Osteoblast (primary cell): ENCODE results near the gene LIPM. TPM values are rescaled to one million over a fixed set of nuclear protein-coding genes. Genes with fewer than 3 reads are reported as not detected.

ENCODE experiments used
- DNase-seq: peaks from one replicate; pipeline ENCODE4 v3.0.0; 2011; ENCODE audit warnings: low spot score, mixed read lengths; ENCODE audit not compliant: insufficient read length; ENCODE audit errors: missing footprints
- H2AFZ ChIP-seq: 2 replicates; pipeline ENCODE4 v1.6.0; 2011; ENCODE audit warnings: mild to moderate bottlenecking, low read length
- H3K27ac ChIP-seq: 2 replicates; pipeline ENCODE4 v1.5.1; 2011; ENCODE audit warnings: mild to moderate bottlenecking, low read depth, low read length, moderate library complexity
- H3K27me3 ChIP-seq: 2 replicates; pipeline ENCODE4 v1.6.0; 2012; ENCODE audit warnings: mild to moderate bottlenecking, control low read depth, inconsistent platforms, low read length, moderate library complexity; ENCODE audit not compliant: insufficient read depth
- H3K36me3 ChIP-seq: 2 replicates; pipeline ENCODE4 v1.5.1; 2011; ENCODE audit warnings: mild to moderate bottlenecking, low read length, control low read depth, moderate library complexity; ENCODE audit not compliant: insufficient read depth
- H3K4me1 ChIP-seq: 2 replicates; pipeline ENCODE4 v1.5.1; 2011; ENCODE audit warnings: mild to moderate bottlenecking, low read length, control low read depth, moderate library complexity; ENCODE audit not compliant: insufficient read depth
- H3K4me2 ChIP-seq: 2 replicates; pipeline ENCODE4 v1.6.0; 2011; ENCODE audit warnings: mild to moderate bottlenecking, low read length; ENCODE audit not compliant: insufficient read depth
- H3K4me3 ChIP-seq: fragments of 200-600 bp; sonication (generic); 3 replicates; pipeline ENCODE4 v1.5.1; 2012; ENCODE audit warnings: mild to moderate bottlenecking, low read length, inconsistent platforms; ENCODE audit not compliant: insufficient read depth
- H3K79me2 ChIP-seq: 2 replicates; pipeline ENCODE4 v1.6.0; 2012; ENCODE audit warnings: mild to moderate bottlenecking, low read length, control low read depth, inconsistent platforms; ENCODE audit not compliant: insufficient read depth
- H3K9me3 ChIP-seq: 2 replicates; pipeline ENCODE4 v1.5.1; 2011; ENCODE audit warnings: low read depth, low read length, control low read depth
- H4K20me1 ChIP-seq: 2 replicates; pipeline ENCODE4 v1.6.0; 2012; ENCODE audit warnings: mild to moderate bottlenecking, low read length, control low read depth; ENCODE audit not compliant: insufficient read depth
- CTCF ChIP-seq: IDR thresholded peaks from 2 replicates; pipeline ENCODE4 v1.5.1; 2011; ENCODE audit warnings: mild to moderate bottlenecking, low read depth, low read length, moderate library complexity; ENCODE audit errors: extremely low read depth
- total RNA-seq: library from RNA; depleted of rRNA; stranded (reverse); fragments of >200 nt; gene quantifications from 2 replicates; pipeline ENCODE4 v1.2.3, GENCODE V29; 2012

The LIPM gene
- total RNA-seq, 1 donor: not detected

GRCh38 chr10:88819290-88819689 lies 16.8 kb downstream of the LIPM start:
- Histone ChIP-seq H3K27me3 (peaks cover 3% of the 10 kb centered on the region), H3K4me2 (no peak overlapping the region), H3K79me2 (no peaks in the 10 kb centered on the region), H3K4me1 (peaks cover 8% of the 10 kb centered on the region), H4K20me1 (no peaks in the 10 kb centered on the region), H3K27ac (no peak overlapping the region), H3K9me3 (no peaks in the 10 kb centered on the region), H2AFZ (peak overlapping the region; percentile 3), H3K36me3 (no peaks in the 10 kb centered on the region), H3K4me3 (no peak overlapping the region)
- peak; percentile 52 for DNase-seq
- no peak for TF ChIP-seq CTCF

GRCh38 chr10:88820748-88821401 lies 18.3 kb downstream of the LIPM start:
- no peaks in the 10 kb centered on the region for H3K79me2 ChIP-seq
- H3K4me2 ChIP-seq: no peak overlapping the region
- no peaks in the 10 kb centered on the region for H3K9me3 ChIP-seq
- H2AFZ ChIP-seq: peak overlapping the region; percentile 10
- no peak overlapping the region for H3K4me3 ChIP-seq
- no peak for TF ChIP-seq CTCF
- no peak for DNase-seq
- H3K27me3 ChIP-seq: peaks cover 3% of the 10 kb centered on the region
- H3K4me1 ChIP-seq: peaks cover 8% of the 10 kb centered on the region
- no peak overlapping the region for H3K27ac ChIP-seq
- H3K36me3 ChIP-seq: no peaks in the 10 kb centered on the region
- H4K20me1 ChIP-seq: no peaks in the 10 kb centered on the region

DNA sequence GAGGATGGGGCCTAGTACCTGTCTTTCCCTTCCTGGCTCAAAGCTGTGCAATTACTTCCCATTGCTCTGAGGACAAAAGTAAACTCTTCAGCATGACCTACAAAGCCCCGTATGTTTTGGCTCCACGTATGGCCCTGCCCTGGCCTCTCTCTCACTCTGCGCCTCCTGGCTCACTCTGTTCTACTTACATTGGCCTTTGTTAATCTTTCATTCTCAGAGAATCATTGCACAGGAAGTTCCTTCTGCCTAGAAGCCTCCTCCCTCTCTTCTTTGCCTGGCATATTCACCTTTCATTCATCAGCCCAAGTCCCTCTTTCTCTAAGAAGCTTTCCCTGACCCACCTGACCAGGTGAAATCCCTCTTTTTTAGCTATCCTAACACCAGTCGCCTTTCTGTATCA lies 23.9 kb downstream of the LIPM start:
- Histone ChIP-seq H3K36me3 (no peaks in the 10 kb centered on the region), H3K79me2 (no peaks in the 10 kb centered on the region), H2AFZ (no peak overlapping the region), H3K4me1 (peaks cover 2% of the 10 kb centered on the region), H3K27ac (no peak overlapping the region), H3K4me3 (no peak overlapping the region), H3K9me3 (no peaks in the 10 kb centered on the region), H3K27me3 (no peaks in the 10 kb centered on the region), H3K4me2 (no peak overlapping the region), H4K20me1 (no peaks in the 10 kb centered on the region)
- no peak for DNase-seq
- no peak for TF ChIP-seq CTCF

- H3K27me3 ChIP-seq: no peaks in the 10 kb centered on the region
- TF ChIP-seq CTCF: no peak
- H3K9me3 ChIP-seq: no peaks in the 10 kb centered on the region
- no peak for DNase-seq
- H3K4me3 ChIP-seq: no peak overlapping the region
- H3K27ac ChIP-seq: no peak overlapping the region
- H3K36me3 ChIP-seq: no peaks in the 10 kb centered on the region
- H3K79me2 ChIP-seq: no peaks in the 10 kb centered on the region
- H3K4me2 ChIP-seq: no peak overlapping the region
- no peaks in the 10 kb centered on the region for H4K20me1 ChIP-seq
- H3K4me1 ChIP-seq: no peaks in the 10 kb centered on the region
- no peak overlapping the region for H2AFZ ChIP-seq
Observed at GRCh38 chr10:88827671-88828070, 25.1 kb downstream of the LIPM start.
